ENCODE data around the gene ZNF283. TPM values are rescaled to one million over a fixed set of nuclear protein-coding genes. Genes with fewer than 3 reads are reported as not detected.

Gene ZNF283
- total RNA-seq, 1 donor from 2014 or later: not detected

DNA sequence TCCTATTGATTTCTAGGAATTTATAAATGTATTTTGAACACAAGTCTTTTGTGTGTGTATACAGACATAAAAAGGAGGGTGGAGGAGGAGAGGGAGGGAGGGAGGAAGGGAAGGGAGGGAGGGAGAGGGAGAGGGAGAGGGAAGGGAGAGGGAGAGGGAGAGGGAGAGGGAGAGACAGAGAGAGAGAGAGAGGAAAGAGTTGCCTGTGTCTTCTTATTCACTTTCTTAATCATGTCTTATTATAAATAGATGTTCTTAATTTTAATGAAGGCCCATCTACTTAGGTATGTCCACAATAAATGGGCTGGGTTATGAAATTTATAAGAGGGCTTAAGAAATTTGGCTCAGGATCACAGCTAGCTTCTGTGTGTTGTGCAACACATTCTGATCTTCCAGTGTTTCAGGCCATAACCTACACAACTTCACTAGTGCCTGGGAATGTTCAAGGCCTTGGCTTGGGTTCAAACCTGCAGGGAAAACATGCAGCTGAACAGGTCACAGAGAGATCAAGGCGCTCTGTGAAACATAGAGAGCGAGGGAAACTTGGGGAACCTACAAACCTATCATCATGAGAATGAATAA is 68.7 kb downstream of the ZNF283 start:
- H3K9me3 ChIP-seq: peaks cover 33 to 90% of the 10 kb centered on the region in 2 donors
- intact Hi-C loops (cut with DNase I): no loop called here

More for the DNA sequence above, 68.7 kb downstream of the ZNF283 start:
- TF ChIP-seq, protein P1, sequence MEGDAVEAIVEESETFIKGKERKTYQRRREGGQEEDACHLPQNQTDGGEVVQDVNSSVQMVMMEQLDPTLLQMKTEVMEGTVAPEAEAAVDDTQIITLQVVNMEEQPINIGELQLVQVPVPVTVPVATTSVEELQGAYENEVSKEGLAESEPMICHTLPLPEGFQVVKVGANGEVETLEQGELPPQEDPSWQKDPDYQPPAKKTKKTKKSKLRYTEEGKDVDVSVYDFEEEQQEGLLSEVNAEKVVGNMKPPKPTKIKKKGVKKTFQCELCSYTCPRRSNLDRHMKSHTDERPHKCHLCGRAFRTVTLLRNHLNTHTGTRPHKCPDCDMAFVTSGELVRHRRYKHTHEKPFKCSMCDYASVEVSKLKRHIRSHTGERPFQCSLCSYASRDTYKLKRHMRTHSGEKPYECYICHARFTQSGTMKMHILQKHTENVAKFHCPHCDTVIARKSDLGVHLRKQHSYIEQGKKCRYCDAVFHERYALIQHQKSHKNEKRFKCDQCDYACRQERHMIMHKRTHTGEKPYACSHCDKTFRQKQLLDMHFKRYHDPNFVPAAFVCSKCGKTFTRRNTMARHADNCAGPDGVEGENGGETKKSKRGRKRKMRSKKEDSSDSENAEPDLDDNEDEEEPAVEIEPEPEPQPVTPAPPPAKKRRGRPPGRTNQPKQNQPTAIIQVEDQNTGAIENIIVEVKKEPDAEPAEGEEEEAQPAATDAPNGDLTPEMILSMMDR (IDR thresholded peaks at IDR 0.05): no peak
- Histone ChIP-seq H3K4me1 (no peaks in the 10 kb centered on the region), H3K27me3 (no peaks in the 10 kb centered on the region), H3K4me3 (no peak overlapping the region), H3K27ac (no peak overlapping the region), H3K36me3 (no peaks in the 10 kb centered on the region)
- no peak for DNase-seq (ENCODE audit: low spot score in 2 of 2)

Other genes starting within 250 kb of the ZNF283 start
- gene IRGQ, start 231.2 kb upstream of the ZNF283 start, total RNA-seq: 17.2 TPM
- 3.1 TPM for gene ZNF576, start 230.7 kb upstream of the ZNF283 start, total RNA-seq
- 0.32 TPM for gene SRRM5, start 215.2 kb upstream of the ZNF283 start, total RNA-seq
- gene ZNF428, start 207.7 kb upstream of the ZNF283 start, total RNA-seq: 37.3 TPM
- gene CADM4, start 187.5 kb upstream of the ZNF283 start, total RNA-seq: 3.5 TPM
- gene PLAUR, start 157.2 kb upstream of the ZNF283 start, total RNA-seq: 30.2 TPM
- gene IRGC, start 111.2 kb upstream of the ZNF283 start, total RNA-seq: not detected
- gene SMG9, start 72.4 kb upstream of the ZNF283 start, total RNA-seq: 126 TPM
- gene KCNN4, start 46.3 kb upstream of the ZNF283 start, total RNA-seq: 2.3 TPM
- gene LYPD5, start 24.9 kb upstream of the ZNF283 start, total RNA-seq: not detected
- not detected for gene ZNF404, start 56.6 kb downstream of the ZNF283 start, total RNA-seq
- 6.5 TPM for gene ZNF45, start 108.0 kb downstream of the ZNF283 start, total RNA-seq
- 2.6 TPM for gene ZNF221, start 123.9 kb downstream of the ZNF283 start, total RNA-seq
- not detected for gene ZNF155, start 156.9 kb downstream of the ZNF283 start, total RNA-seq
- 0.32 TPM for gene ZNF230, start 175.6 kb downstream of the ZNF283 start, total RNA-seq
- 0.43 TPM for gene ZNF222, start 198.1 kb downstream of the ZNF283 start, total RNA-seq
- gene ZNF223, start 224.7 kb downstream of the ZNF283 start, total RNA-seq: not detected
- gene ZNF284, start 244.8 kb downstream of the ZNF283 start, total RNA-seq: 0.21 TPM